Measurements from ENCODE around the gene PROM1. TPM values are rescaled to one million over a fixed set of nuclear protein-coding genes. Genes with fewer than 3 reads are reported as not detected.

The PROM1 gene
- total and polyA plus RNA-seq, 9 of the 15 experiments (the other 6 are each of a cell fraction or from before 2014, with no cell fraction given) = 0.05 TPM; not detected in 8

DNA sequence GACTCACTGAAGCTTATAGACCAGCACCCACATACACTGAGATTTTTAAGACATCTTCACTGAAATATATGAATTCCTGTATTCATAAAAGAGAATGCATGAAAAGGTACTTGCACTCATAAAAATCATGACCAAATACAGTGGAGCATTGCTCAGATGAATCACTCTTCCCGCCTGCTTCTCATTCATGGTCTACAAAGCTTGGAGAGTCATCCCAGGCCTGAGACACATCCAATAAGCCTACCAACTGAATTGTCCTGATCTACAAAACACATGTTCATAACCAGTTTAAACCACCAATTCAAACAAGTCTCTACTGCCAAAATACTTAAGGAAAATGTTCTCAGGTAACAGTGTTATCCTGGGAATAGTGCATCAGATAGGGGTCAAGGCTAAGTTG, 38.1 kb downstream of the PROM1 start:
- Histone ChIP-seq H3K79me2 (ENCODE audit: control insufficient read depth, insufficient read depth, low read length) (no peaks in the 10 kb centered on the region), H3K9me1 (ENCODE audit: control insufficient read depth, insufficient read depth, low read length) (no peaks in the 10 kb centered on the region), H3K36me3 (ENCODE audit: control insufficient read depth, insufficient read depth, low read length) (no peaks in the 10 kb centered on the region), H3K4me3 (no peak overlapping the region), H3K27me3 (ENCODE audit: control insufficient read depth in 2 of 2, insufficient read depth in 2 of 2, low read length in 2 of 2) (peaks cover 20 to 43% of the 10 kb centered on the region in 2 experiments), H2AFZ (ENCODE audit: low read depth, low read length) (no peak overlapping the region), H3K4me2 (ENCODE audit: insufficient read depth, low read length) (no peak overlapping the region), H3K9ac (ENCODE audit: insufficient read depth in 1 of 2, low read depth in 2 of 2, low read length in 2 of 2) (no peak overlapping the region), H3K4me1 (replicated peaks in 1 of 2; ENCODE audit: control insufficient read depth in 2 of 2, insufficient read depth in 2 of 2, low read length in 2 of 2) (no peaks in the 10 kb centered on the region), H4K20me1 (replicated peaks; ENCODE audit: control insufficient read depth, insufficient read depth, low read length) (no peaks in the 10 kb centered on the region), H3K27ac (ENCODE audit: extremely low read depth, low read depth, low read length) (no peak overlapping the region), H3K9me3 (replicated peaks; ENCODE audit: control insufficient read depth, insufficient read depth, low read depth, low read length) (no peaks in the 10 kb centered on the region)
- intact Hi-C loops (cut with micrococcal nuclease) = no loop called here
- BruUV-seq (replicated peaks) = no TSS peak
- ChIA-PET CTCF (ENCODE audit: low intra/inter-chr PET ratio) (no interaction called here), POLR2A (no interaction called here)
- FAIRE-seq = no peak
- in situ Hi-C loops (cut with MboI) = no loop called here
- 0% methylated on average over 1 of the region's 1 CpG for WGBS (ENCODE audit: insufficient coverage, low coverage, missing lambda C conversion rate)
- no peak for DNase-seq (ENCODE audit: extremely low read depth in 1 of 4, low spot score in 3 of 4)
- ATAC-seq = no peak
- no peak for TF ChIP-seq DACH1 (IDR thresholded peaks at IDR 0.05; ENCODE audit: partially characterized antibody)
- no peak for TF ChIP-seq ILF3 (IDR thresholded peaks at IDR 0.05; ENCODE audit: borderline replicate concordance)
- TF ChIP-seq SPI1 (IDR thresholded peaks at IDR 0.05; ENCODE audit: borderline replicate concordance, low read depth, low read length) = no peak
- TF ChIP-seq, protein P1, sequence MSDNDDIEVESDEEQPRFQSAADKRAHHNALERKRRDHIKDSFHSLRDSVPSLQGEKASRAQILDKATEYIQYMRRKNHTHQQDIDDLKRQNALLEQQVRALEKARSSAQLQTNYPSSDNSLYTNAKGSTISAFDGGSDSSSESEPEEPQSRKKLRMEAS (CRISPR knock-in tag; IDR thresholded peaks at IDR 0.05) = no peak
- no peak for TF ChIP-seq ZKSCAN1 (IDR thresholded peaks at IDR 0.05; ENCODE audit: low read depth, low read length)
- TF ChIP-seq, protein P2, sequence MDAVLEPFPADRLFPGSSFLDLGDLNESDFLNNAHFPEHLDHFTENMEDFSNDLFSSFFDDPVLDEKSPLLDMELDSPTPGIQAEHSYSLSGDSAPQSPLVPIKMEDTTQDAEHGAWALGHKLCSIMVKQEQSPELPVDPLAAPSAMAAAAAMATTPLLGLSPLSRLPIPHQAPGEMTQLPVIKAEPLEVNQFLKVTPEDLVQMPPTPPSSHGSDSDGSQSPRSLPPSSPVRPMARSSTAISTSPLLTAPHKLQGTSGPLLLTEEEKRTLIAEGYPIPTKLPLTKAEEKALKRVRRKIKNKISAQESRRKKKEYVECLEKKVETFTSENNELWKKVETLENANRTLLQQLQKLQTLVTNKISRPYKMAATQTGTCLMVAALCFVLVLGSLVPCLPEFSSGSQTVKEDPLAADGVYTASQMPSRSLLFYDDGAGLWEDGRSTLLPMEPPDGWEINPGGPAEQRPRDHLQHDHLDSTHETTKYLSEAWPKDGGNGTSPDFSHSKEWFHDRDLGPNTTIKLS (IDR thresholded peaks at IDR 0.05; ENCODE audit: borderline replicate concordance, low read depth) = no peak
- no peak for TF ChIP-seq STAG1 (CRISPR knock-in tag; IDR thresholded peaks at IDR 0.05; ENCODE audit: borderline replicate concordance)
- TF ChIP-seq NR3C1 (CRISPR knock-in tag; IDR thresholded peaks at IDR 0.05) = no peak
- TF ChIP-seq EP300 (IDR thresholded peaks at IDR 0.05; ENCODE audit: low read length) = no peak
- TF ChIP-seq, protein P3, sequence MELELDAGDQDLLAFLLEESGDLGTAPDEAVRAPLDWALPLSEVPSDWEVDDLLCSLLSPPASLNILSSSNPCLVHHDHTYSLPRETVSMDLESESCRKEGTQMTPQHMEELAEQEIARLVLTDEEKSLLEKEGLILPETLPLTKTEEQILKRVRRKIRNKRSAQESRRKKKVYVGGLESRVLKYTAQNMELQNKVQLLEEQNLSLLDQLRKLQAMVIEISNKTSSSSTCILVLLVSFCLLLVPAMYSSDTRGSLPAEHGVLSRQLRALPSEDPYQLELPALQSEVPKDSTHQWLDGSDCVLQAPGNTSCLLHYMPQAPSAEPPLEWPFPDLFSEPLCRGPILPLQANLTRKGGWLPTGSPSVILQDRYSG (tag; conservative IDR thresholded peaks at IDR 0.05; ENCODE audit: low read depth) = no peak
- TF ChIP-seq TGIF2 (CRISPR knock-in tag; IDR thresholded peaks at IDR 0.05) = no peak
- no peak for TF ChIP-seq SIRT6 (IDR thresholded peaks at IDR 0.05; ENCODE audit: low read depth, low read length)
- TF ChIP-seq, protein P4, sequence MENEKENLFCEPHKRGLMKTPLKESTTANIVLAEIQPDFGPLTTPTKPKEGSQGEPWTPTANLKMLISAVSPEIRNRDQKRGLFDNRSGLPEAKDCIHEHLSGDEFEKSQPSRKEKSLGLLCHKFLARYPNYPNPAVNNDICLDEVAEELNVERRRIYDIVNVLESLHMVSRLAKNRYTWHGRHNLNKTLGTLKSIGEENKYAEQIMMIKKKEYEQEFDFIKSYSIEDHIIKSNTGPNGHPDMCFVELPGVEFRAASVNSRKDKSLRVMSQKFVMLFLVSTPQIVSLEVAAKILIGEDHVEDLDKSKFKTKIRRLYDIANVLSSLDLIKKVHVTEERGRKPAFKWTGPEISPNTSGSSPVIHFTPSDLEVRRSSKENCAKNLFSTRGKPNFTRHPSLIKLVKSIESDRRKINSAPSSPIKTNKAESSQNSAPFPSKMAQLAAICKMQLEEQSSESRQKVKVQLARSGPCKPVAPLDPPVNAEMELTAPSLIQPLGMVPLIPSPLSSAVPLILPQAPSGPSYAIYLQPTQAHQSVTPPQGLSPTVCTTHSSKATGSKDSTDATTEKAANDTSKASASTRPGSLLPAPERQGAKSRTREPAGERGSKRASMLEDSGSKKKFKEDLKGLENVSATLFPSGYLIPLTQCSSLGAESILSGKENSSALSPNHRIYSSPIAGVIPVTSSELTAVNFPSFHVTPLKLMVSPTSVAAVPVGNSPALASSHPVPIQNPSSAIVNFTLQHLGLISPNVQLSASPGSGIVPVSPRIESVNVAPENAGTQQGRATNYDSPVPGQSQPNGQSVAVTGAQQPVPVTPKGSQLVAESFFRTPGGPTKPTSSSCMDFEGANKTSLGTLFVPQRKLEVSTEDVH (IDR thresholded peaks at IDR 0.05; ENCODE audit: low read depth, partially characterized antibody) = no peak
- no peak for TF ChIP-seq KDM4B (IDR thresholded peaks at IDR 0.05; ENCODE audit: borderline replicate concordance in 2 of 2, low read depth in 1 of 2)
- no peak for TF ChIP-seq MCM7 (IDR thresholded peaks at IDR 0.05)
- TF ChIP-seq ESRRB (CRISPR knock-in tag; IDR thresholded peaks at IDR 0.05; ENCODE audit: borderline replicate concordance) = no peak
- TF ChIP-seq KAT7 (CRISPR knock-in tag; IDR thresholded peaks at IDR 0.05; ENCODE audit: borderline replicate concordance) = no peak
- no peak for TF ChIP-seq EWSR1 (IDR thresholded peaks at IDR 0.05; ENCODE audit: borderline replicate concordance, low read depth, partially characterized antibody)

Data from K562 (cell line).